Hepatocyte (in vitro differentiated cells): ENCODE measurements around the gene IL10RA.

Source experiments
- EZH2 ChIP-seq: fragments of 200-600 bp; sonication (generic); IDR thresholded peaks from 2 replicates; pipeline ENCODE4 v1.6.1; 2016; ENCODE audit warnings: antibody characterized with exemption, mild to moderate bottlenecking, borderline replicate concordance
- EZH2phosphoT487 ChIP-seq: fragments of 200-600 bp; sonication (generic); IDR thresholded peaks from one replicate; pipeline ENCODE4 v1.6.1; 2018; ENCODE audit warnings: antibody characterized with exemption, mild to moderate bottlenecking, low read depth, moderate library complexity; ENCODE audit not compliant: unreplicated experiment, severe bottlenecking
- TF ChIP-seq, protein P1 (sequence below): fragments of 200-600 bp; sonication (generic); IDR thresholded peaks from 2 replicates; pipeline ENCODE4 v1.5.1; 2016; ENCODE audit warnings: antibody characterized with exemption, mild to moderate bottlenecking; ENCODE audit not compliant: poor library complexity

DNA sequence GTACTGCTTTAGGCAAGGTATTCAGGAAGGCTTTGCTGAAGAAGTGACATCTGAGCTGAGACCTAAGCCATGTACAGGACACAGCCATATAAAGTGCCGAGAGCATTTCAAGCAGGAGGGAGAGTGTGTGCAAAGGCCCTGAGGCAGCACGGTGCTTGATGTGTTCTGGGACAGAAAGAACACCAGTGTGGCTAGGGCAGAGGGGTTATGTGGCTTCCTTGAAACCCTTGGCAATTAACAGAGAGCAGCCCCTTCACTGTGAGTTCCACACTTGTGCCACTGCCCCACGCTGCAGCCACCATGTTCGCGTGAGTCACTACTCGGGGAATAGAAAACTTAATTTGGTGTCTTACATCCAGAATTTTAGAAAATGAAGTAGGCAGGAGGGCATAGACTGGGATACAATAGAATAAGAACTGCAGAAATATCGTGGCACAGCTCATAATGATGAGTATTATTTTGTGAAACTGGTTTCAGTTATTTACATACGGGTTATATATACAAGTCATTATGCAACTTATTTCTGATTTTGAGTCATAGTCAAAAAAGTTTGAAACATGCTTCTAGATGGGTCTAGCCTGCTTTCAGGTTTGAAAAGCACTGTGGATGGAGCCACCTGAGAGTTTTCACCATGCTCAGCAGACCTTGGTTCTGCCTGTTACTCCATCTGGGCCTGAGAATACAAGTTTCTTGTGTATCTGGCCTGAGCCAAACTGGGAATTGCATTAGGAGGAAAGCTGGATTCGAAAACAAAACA is 11.8 kb downstream of the IL10RA start:
- TF ChIP-seq, protein P1, sequence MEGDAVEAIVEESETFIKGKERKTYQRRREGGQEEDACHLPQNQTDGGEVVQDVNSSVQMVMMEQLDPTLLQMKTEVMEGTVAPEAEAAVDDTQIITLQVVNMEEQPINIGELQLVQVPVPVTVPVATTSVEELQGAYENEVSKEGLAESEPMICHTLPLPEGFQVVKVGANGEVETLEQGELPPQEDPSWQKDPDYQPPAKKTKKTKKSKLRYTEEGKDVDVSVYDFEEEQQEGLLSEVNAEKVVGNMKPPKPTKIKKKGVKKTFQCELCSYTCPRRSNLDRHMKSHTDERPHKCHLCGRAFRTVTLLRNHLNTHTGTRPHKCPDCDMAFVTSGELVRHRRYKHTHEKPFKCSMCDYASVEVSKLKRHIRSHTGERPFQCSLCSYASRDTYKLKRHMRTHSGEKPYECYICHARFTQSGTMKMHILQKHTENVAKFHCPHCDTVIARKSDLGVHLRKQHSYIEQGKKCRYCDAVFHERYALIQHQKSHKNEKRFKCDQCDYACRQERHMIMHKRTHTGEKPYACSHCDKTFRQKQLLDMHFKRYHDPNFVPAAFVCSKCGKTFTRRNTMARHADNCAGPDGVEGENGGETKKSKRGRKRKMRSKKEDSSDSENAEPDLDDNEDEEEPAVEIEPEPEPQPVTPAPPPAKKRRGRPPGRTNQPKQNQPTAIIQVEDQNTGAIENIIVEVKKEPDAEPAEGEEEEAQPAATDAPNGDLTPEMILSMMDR, result no peak
- TF ChIP-seq EZH2phosphoT487 (no peak), EZH2 (no peak)
